DOHH2 (cell line): ENCODE measurements around the gene PCDHA7.
"Not testable (repeated sequence)": the region's sequence is repeated elsewhere in the genome, so short reads cannot be mapped to it uniquely, and the experiment has no call there.

Experiments
- H3F3A ChIP-seq: fragments of 200-600 bp; sonication (generic), shearing (Covaris generic); 2 replicates; pipeline ENCODE4 v1.6.0; 2016; ENCODE audit warnings: antibody characterized with exemption, mild to moderate bottlenecking; ENCODE audit not compliant: control insufficient read depth, insufficient read depth
- H3K27ac ChIP-seq: fragments of 200-600 bp; sonication (generic); 2 replicates; pipeline ENCODE4 v1.5.1; 2014; ENCODE audit warnings: low read depth, mild to moderate bottlenecking, low read length, moderate library complexity
- H3K27me3 ChIP-seq: fragments of 200-600 bp; sonication (generic); 2 replicates; pipeline ENCODE4 v1.6.1; 2014; ENCODE audit warnings: mild to moderate bottlenecking, low read length, mixed read lengths; ENCODE audit not compliant: control insufficient read depth
- H3K36me3 ChIP-seq: fragments of 200-600 bp; sonication (generic); 2 replicates; pipeline ENCODE4 v1.6.1; 2014; ENCODE audit warnings: mild to moderate bottlenecking, low read length, moderate library complexity, mixed read lengths; ENCODE audit not compliant: control insufficient read depth
- H3K4me1 ChIP-seq: fragments of 200-600 bp; sonication (generic); 2 replicates; pipeline ENCODE4 v1.6.1; 2014; ENCODE audit warnings: mild to moderate bottlenecking, low read length, mixed read lengths; ENCODE audit not compliant: control insufficient read depth
- H3K4me2 ChIP-seq: fragments of 200-600 bp; sonication (generic); 2 replicates; pipeline ENCODE4 v1.6.0; 2014; ENCODE audit warnings: mild to moderate bottlenecking, low read length, moderate library complexity
- H3K4me3 ChIP-seq: fragments of 200-600 bp; sonication (generic); 2 replicates; pipeline ENCODE4 v1.5.1; 2014; ENCODE audit warnings: mild to moderate bottlenecking, low read length, mixed read lengths
- H3K79me2 ChIP-seq: fragments of 200-600 bp; sonication (generic); 2 replicates; pipeline ENCODE4 v1.6.1; 2014; ENCODE audit warnings: mild to moderate bottlenecking, low read length, mixed read lengths; ENCODE audit not compliant: control insufficient read depth
- H3K9me2 ChIP-seq: fragments of 200-600 bp; sonication (generic); replicated peaks from 2 replicates; pipeline ENCODE4 v1.6.1; 2014; ENCODE audit warnings: mild to moderate bottlenecking, low read length, mixed read lengths; ENCODE audit not compliant: control insufficient read depth
- H3K9me3 ChIP-seq: fragments of 200-600 bp; sonication (generic); 2 replicates; pipeline ENCODE4 v1.6.1; 2014; ENCODE audit warnings: antibody characterized with exemption, low read length, mixed read lengths; ENCODE audit not compliant: control insufficient read depth, insufficient read depth
- H4K20me1 ChIP-seq: fragments of 200-600 bp; sonication (generic); 2 replicates; pipeline ENCODE4 v1.6.0; 2014; ENCODE audit warnings: low read depth, mild to moderate bottlenecking, antibody characterized with exemption, low read length, moderate library complexity; ENCODE audit not compliant: control insufficient read depth, insufficient read depth
- CTCF ChIP-seq: fragments of 200-600 bp; sonication (generic); IDR thresholded peaks from one replicate; pipeline ENCODE4 v1.5.1; 2014; ENCODE audit warnings: antibody characterized with exemption, mild to moderate bottlenecking, low read depth, low read length; ENCODE audit not compliant: poor library complexity, severe bottlenecking
- EZH2phosphoT487 ChIP-seq: fragments of 200-600 bp; sonication (generic); IDR thresholded peaks from 2 replicates; pipeline ENCODE4 v1.6.1; 2017; ENCODE audit warnings: borderline replicate concordance, mild to moderate bottlenecking, antibody characterized with exemption, low read length, moderate library complexity, mixed read lengths

Gene PCDHA7

DNA sequence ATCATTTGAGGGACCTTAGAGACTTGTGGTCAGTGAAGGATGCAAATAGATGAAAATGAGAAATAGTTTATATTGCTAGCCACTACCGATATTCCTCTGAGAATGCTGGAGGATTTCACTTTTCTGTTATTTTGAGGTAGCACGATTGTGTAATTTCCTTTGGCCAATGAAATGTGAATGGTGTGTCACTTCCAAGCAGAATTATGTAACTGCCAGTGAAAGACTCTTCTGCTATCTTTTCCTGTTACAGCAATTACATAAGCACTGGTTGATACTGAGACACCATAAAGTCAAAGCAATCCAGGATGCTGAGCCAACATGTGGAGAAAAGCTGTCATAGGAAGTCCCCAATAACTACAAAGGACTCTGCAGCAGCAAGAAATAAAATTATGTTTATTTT is 43.0 kb upstream of the PCDHA7 start:
- H3K9me2 ChIP-seq = no peaks in the 10 kb centered on the region
- H3K4me1 ChIP-seq = no peaks in the 10 kb centered on the region
- no peaks in the 10 kb centered on the region for H4K20me1 ChIP-seq
- no peak overlapping the region for H3K4me2 ChIP-seq
- peaks cover 9% of the 10 kb centered on the region; the same call in 1 of the 2 replicates for H3K9me3 ChIP-seq
- no peaks in the 10 kb centered on the region for H3K36me3 ChIP-seq
- no peaks in the 10 kb centered on the region for H3K79me2 ChIP-seq
- no peaks in the 10 kb centered on the region for H3F3A ChIP-seq
- TF ChIP-seq CTCF (no peak), EZH2phosphoT487 (no peak)
- H3K27me3 ChIP-seq = no peaks in the 10 kb centered on the region
- H3K27ac ChIP-seq = no peak overlapping the region
- no peak overlapping the region for H3K4me3 ChIP-seq

GRCh38 chr5:140794595-140795258 is 39.3 kb upstream of the PCDHA7 start, which contains the start of gene PCDHA2:
TSS of gene PCDHA2 (plus strand) at chr5:140794852.
- Histone ChIP-seq H3K4me2 (no peak within 1 kb of the TSS), H3K79me2 (no peaks in the 10 kb centered on the region), H3K27ac (no peak within 1 kb of the TSS), H3F3A (no peaks in the 10 kb centered on the region), H3K27me3 (no peaks in the 10 kb centered on the region), H3K9me3 (no peaks in the 10 kb centered on the region; the same call in 1 of the 2 replicates), H3K36me3 (no peaks in the 10 kb centered on the region), H3K9me2 (no peaks in the 10 kb centered on the region), H3K4me1 (no peaks in the 10 kb centered on the region), H4K20me1 (no peaks in the 10 kb centered on the region), H3K4me3 (no peak within 1 kb of the TSS)
- TF ChIP-seq CTCF = peak; percentile 26
- TF ChIP-seq EZH2phosphoT487 = no peak

GRCh38 chr5:140795259-140795641 is 38.8 kb upstream of the PCDHA7 start:
- H4K20me1 ChIP-seq = no peaks in the 10 kb centered on the region
- no peaks in the 10 kb centered on the region for H3F3A ChIP-seq
- H3K79me2 ChIP-seq = no peaks in the 10 kb centered on the region
- H3K27ac ChIP-seq = no peak overlapping the region
- H3K27me3 ChIP-seq = no peaks in the 10 kb centered on the region
- H3K9me3 ChIP-seq = no peaks in the 10 kb centered on the region; the same call in 1 of the 2 replicates
- H3K36me3 ChIP-seq = no peaks in the 10 kb centered on the region
- no peaks in the 10 kb centered on the region for H3K4me1 ChIP-seq
- H3K4me3 ChIP-seq = no peak overlapping the region
- TF ChIP-seq EZH2phosphoT487 = no peak
- no peak for TF ChIP-seq CTCF
- no peaks in the 10 kb centered on the region for H3K9me2 ChIP-seq
- no peak overlapping the region for H3K4me2 ChIP-seq

- H3K9me2 ChIP-seq, H3K79me2 ChIP-seq, H3K4me2 ChIP-seq, H4K20me1 ChIP-seq, H3K4me1 ChIP-seq, H3K4me3 ChIP-seq, H3K27ac ChIP-seq, H3F3A ChIP-seq, H3K36me3 ChIP-seq, H3K9me3 ChIP-seq, H3K27me3 ChIP-seq: not testable (repeated sequence)
Observed at GRCh38 chr5:140796072-140796717, 37.9 kb upstream of the PCDHA7 start.
